HepG2 (cell line): ENCODE measurements around the gene RTN4. TPM values are rescaled to one million over a fixed set of nuclear protein-coding genes. Genes with fewer than 3 reads are reported as not detected.
A peak's percentile ranks its signal among the peaks of the same experiment; 100 is the strongest.

Source experiments
- ATF7-NPFF ChIP-seq: sonication (generic); formaldehyde crosslinking; IDR thresholded peaks from 2 replicates; pipeline ENCODE4 v1.8.1; 2023; ENCODE audit warnings: mild to moderate bottlenecking, low read depth, missing genetic modification reagents, moderate library complexity
- BHLHE40 ChIP-seq: IDR thresholded peaks from 2 replicates; pipeline ENCODE4 v1.6.1; 2011; ENCODE audit warnings: low read length, improper control_type of control experiment
- MED8 ChIP-seq: sonication (generic); formaldehyde crosslinking; IDR thresholded peaks from 2 replicates; pipeline ENCODE4 v1.8.1; 2023; ENCODE audit warnings: mild to moderate bottlenecking, missing genetic modification reagents; ENCODE audit not compliant: insufficient replicate concordance
- MTF1 ChIP-seq: sonication (generic); formaldehyde crosslinking; IDR thresholded peaks from 2 replicates; pipeline ENCODE4 v1.5.0; 2020; ENCODE audit warnings: missing genetic modification reagents
- NCOA2 ChIP-seq: sonication (generic); formaldehyde crosslinking; IDR thresholded peaks from 2 replicates; pipeline ENCODE4 v1.8.0; 2022; ENCODE audit warnings: inconsistent platforms
- NR0B2 ChIP-seq: sonication (generic); formaldehyde crosslinking; IDR thresholded peaks from 2 replicates; pipeline ENCODE4 v1.4.0; 2020; ENCODE audit warnings: mild to moderate bottlenecking, missing genetic modification reagents
- SATB2 ChIP-seq: sonication (generic); formaldehyde crosslinking; IDR thresholded peaks from 2 replicates; pipeline ENCODE4 v1.5.0; 2020; ENCODE audit warnings: missing genetic modification reagents
- TSC22D2 ChIP-seq: sonication (generic); formaldehyde crosslinking; IDR thresholded peaks from 2 replicates; pipeline ENCODE4 v1.5.1; 2020; ENCODE audit warnings: missing genetic modification reagents, mild to moderate bottlenecking, borderline replicate concordance
- ZNF24 ChIP-seq: fragments of 450-650 bp; IDR thresholded peaks from 2 replicates; pipeline ENCODE4 v1.6.1; 2017; ENCODE audit warnings: antibody characterized with exemption, mild to moderate bottlenecking
- ZNF362 ChIP-seq: sonication (generic); formaldehyde crosslinking; IDR thresholded peaks from 2 replicates; pipeline ENCODE4 v1.4.0; 2020; ENCODE audit warnings: missing genetic modification reagents, mild to moderate bottlenecking, borderline replicate concordance
- ZNF407 ChIP-seq: sonication (generic); formaldehyde crosslinking; IDR thresholded peaks from one replicate; pipeline ENCODE4 v1.5.1; 2020; ENCODE audit warnings: mild to moderate bottlenecking, missing genetic modification reagents; ENCODE audit errors: not compliant biosample characterization
- ZNF431 ChIP-seq: sonication (generic); formaldehyde crosslinking; IDR thresholded peaks from 2 replicates; pipeline ENCODE4 v1.9.0; 2022; ENCODE audit warnings: missing genetic modification reagents, low read depth, mild to moderate bottlenecking, borderline replicate concordance
- ZNF556 ChIP-seq: sonication (generic); formaldehyde crosslinking; IDR thresholded peaks from 2 replicates; pipeline ENCODE4 v1.4.0; 2020; ENCODE audit warnings: mild to moderate bottlenecking, missing genetic modification reagents, borderline replicate concordance
- ZNF674 ChIP-seq: sonication (generic); formaldehyde crosslinking; IDR thresholded peaks from 2 replicates; pipeline ENCODE4 v1.5.0; 2020; ENCODE audit warnings: low read depth, mild to moderate bottlenecking, missing genetic modification reagents
- polyA plus RNA-seq, 8 experiments: library from polyadenylated mRNA; depleted of rRNA in 3 of 8; stranded (reverse) in 7 of 8; unstranded in 1 of 8; fragments of >200 nt; fragmentation: Illumina TruSeq in 4 of 8; extraction: Trizol in 4 of 8; gene quantifications; 2 replicates each; pipeline versions ENCODE4 v1.2.1 to v1.2.3, GENCODE V29; 2011 to 2016; ENCODE audit warnings: low read depth in 4 of 8, missing spikeins in 1 of 8, mixed read lengths in 1 of 8; ENCODE audit not compliant: insufficient read depth in 1 of 8
- total RNA-seq, 5 experiments: library from RNA; depleted of rRNA; stranded (reverse); fragments of >200 nt; fragmentation: Illumina TruSeq; extraction: Trizol; gene quantifications; 2 replicates each; pipeline ENCODE4 v1.2.3, GENCODE V29; 2016; ENCODE audit warnings: low read depth in 1 of 5
- TF ChIP-seq, protein P1 (sequence below): sonication (generic); formaldehyde crosslinking; IDR thresholded peaks from 2 replicates; pipeline ENCODE4 v1.5.1; 2020; ENCODE audit warnings: mild to moderate bottlenecking, moderate library complexity, missing genetic modification reagents
- TF ChIP-seq, protein P2 (sequence below): IDR thresholded peaks from 2 replicates; pipeline ENCODE4 v1.6.1; 2012; ENCODE audit warnings: low read depth, low read length, improper control_type of control experiment

Gene RTN4
- total and polyA plus RNA-seq, 2 of the 13 experiments (the other 11 are each of a cell fraction or from before 2014, with no cell fraction given) = 98.4 to 133 TPM

GRCh38 chr2:55048508-55049042 is 1.7 kb downstream of the RTN4 start (continued):
- TF ChIP-seq ZNF407 (CRISPR knock-in tag) = no peak
- TF ChIP-seq, protein P1, sequence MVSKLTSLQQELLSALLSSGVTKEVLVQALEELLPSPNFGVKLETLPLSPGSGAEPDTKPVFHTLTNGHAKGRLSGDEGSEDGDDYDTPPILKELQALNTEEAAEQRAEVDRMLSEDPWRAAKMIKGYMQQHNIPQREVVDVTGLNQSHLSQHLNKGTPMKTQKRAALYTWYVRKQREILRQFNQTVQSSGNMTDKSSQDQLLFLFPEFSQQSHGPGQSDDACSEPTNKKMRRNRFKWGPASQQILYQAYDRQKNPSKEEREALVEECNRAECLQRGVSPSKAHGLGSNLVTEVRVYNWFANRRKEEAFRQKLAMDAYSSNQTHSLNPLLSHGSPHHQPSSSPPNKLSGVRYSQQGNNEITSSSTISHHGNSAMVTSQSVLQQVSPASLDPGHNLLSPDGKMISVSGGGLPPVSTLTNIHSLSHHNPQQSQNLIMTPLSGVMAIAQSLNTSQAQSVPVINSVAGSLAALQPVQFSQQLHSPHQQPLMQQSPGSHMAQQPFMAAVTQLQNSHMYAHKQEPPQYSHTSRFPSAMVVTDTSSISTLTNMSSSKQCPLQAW (CRISPR knock-in tag) = peak; percentile 76
- TF ChIP-seq NR0B2 = no peak
- TF ChIP-seq SATB2 (CRISPR knock-in tag) = 0 out of 2 replicates have a peak, but pooled peaks have one; percentile 15
- TF ChIP-seq, protein P2, sequence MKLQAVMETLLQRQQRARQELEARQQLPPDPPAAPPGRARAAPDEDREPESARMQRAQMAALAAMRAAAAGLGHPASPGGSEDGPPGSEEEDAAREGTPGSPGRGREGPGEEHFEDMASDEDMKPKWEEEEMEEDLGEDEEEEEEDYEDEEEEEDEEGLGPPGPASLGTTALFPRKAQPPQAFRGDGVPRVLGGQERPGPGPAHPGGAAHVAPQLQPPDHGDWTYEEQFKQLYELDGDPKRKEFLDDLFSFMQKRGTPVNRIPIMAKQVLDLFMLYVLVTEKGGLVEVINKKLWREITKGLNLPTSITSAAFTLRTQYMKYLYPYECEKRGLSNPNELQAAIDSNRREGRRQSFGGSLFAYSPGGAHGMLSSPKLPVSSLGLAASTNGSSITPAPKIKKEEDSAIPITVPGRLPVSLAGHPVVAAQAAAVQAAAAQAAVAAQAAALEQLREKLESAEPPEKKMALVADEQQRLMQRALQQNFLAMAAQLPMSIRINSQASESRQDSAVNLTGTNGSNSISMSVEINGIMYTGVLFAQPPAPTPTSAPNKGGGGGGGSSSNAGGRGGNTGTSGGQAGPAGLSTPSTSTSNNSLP = 0 out of 2 replicates have a peak, but pooled peaks have one; percentile 23
- 0 out of 2 replicates have a peak, but pooled peaks have one; percentile 31 for TF ChIP-seq TSC22D2
- no peak for TF ChIP-seq MED8 (CRISPR knock-in tag)
- TF ChIP-seq ZNF556 (CRISPR knock-in tag) = no peak
- TF ChIP-seq ZNF24 = no peak
- TF ChIP-seq ATF7-NPFF = no peak
- peak; percentile 85 for TF ChIP-seq BHLHE40
- no peak for TF ChIP-seq ZNF431 (CRISPR knock-in tag)
- no peak for TF ChIP-seq ZNF674 (CRISPR knock-in tag)
- peak; percentile 33; the same call in 1 of the 2 replicates for TF ChIP-seq ZNF362 (CRISPR knock-in tag)
- TF ChIP-seq MTF1 (CRISPR knock-in tag) = no peak
- no peak for TF ChIP-seq NCOA2 (CRISPR knock-in tag)
